Measurements from ENCODE around the gene AHDC1.

DNA sequence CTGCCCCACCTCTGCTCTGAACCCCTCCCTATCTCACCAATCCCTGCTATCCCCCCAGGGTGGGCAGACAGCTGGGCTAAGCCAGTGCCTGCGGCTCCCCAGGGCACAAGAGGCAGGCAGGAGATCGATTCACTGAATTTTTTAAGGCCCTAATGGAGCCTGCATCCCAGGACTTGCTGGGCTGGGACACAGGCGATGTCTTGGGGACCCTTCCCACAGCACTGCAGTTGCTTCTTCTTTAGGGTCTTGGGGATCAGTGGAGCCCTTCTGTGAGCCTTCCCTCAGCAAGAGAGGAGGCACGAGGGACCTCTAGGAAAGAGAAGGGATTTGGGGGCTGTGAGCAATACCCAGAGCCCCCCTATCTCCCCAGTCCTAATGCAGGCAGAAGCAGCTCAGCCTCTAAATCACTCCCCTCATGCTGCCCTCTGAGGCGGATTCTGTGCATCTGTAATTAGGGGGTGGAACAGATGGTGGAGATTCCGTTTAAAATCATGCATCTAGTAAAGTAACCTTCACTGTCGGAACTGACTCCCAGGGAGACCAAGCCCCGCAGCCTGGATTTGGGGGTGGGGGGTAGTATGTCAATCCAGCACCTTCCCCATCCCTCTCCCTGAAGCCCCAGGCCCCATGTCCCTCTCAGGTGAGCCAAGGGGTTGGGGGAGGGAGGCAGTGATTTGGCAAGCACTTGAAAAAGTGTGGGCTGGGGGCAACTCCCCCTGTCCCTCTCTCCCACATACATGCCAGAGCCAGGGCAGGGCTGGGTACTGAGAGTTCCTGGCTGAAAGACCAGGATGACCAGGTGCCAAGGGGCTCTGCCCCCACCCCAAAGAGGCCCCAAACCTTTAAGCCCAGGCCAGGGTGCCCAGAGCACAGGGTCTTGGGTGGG is 10.0 kb downstream of the AHDC1 start:
- TF ChIP-seq POLR2A (IDR thresholded peaks at IDR 0.05) (no peak), POLR2AphosphoS5 (IDR thresholded peaks at IDR 0.05) (no peak)

Data from stomach (tissue), 4 donors.